Lung microvascular endothelial cell (primary cell): Measurements from ENCODE around the gene MAEA. TPM values are rescaled to one million over a fixed set of nuclear protein-coding genes. Genes with fewer than 3 reads are reported as not detected.
"Not testable (repeated sequence)": the region's sequence is repeated elsewhere in the genome, so short reads cannot be mapped to it uniquely, and the experiment has no call there.

Experiments
- DNase-seq, 2 donors: peaks; one replicate each; pipeline versions ENCODE4 v3.0.0 to v3.0.0-alpha.2; 2010; ENCODE audit warnings: low read depth in 2 of 2
- total RNA-seq: library from RNA; depleted of rRNA; stranded (reverse); fragments of >200 nt; gene quantifications from 2 replicates; pipeline ENCODE4 v1.2.1, GENCODE V29; 2014

Gene MAEA
- total RNA-seq, 1 donor from 2014 or later, result 49.2 TPM

DNA sequence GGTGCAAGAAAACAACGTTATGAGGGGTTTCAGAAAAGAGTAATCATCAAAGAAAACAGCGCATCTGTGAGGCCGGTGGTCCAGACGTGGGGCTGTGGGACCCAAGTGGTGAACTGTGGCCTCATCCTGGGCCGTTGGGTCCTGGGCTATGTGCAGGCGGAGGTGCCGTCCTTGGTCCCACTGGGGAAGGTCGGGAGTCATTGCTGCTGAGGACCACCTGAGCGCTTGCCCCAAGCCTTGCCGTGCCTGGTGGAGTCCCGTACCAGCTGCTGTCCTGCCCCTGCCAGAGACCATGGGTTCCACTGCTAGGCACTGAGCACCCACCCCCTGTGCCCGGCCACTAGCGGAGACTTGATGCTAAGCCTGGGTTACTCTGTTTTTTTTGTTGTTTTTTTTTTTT is 31.8 kb downstream of the MAEA start:
- DNase-seq, result no peak

DNA sequence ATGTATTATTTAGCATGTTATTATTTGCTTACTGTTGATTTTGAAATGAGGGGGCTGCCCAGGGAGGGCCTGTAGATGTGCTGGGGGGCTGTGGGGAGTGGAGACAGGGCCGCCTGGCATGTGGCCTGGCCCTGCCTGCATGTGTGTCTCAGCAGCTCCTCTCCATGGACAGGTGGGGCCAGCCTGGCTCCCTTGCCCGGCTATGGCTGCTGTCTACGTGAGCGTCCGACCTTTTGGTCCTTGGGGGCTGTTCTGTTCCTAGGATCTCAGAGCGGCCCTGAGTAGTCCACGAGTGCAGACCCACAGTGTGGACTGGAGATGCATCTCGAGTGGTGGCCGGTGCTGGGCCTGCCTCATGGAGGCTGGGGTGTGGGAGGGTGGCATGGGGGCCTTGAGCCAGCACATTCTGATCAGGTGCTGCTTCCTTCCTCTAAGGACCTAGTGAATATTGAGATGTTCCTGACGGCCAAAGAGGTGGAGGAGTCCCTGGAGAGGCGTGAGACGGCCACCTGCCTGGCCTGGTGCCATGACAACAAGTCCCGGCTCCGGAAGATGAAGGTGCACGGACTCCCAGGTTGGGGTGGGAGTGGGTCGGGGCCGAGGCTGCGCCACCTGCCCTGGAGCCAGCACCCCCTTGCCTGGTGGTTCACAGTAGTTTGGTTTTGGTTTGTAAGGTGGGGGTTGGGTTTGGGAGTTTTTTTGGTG is 32.4 kb downstream of the MAEA start:
- no peak for DNase-seq

DNA sequence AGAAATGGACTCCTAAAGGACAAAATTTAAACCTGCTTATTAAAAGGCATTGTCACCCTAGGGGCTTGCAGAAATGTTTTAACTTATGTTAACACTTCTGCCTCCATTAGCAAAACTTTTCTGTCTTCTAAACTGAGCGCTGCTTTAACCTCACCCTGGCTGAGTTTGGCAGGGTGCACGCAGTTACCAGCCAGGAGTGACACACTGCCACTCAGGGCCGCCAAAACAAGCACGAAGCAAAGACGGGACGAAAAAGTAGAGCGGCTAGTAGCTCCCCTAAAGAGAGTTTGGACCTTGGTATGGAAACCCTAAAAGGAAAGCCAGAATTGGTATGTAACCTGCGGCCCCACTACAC is 33.6 kb downstream of the MAEA start:
- no peak for DNase-seq

DNA sequence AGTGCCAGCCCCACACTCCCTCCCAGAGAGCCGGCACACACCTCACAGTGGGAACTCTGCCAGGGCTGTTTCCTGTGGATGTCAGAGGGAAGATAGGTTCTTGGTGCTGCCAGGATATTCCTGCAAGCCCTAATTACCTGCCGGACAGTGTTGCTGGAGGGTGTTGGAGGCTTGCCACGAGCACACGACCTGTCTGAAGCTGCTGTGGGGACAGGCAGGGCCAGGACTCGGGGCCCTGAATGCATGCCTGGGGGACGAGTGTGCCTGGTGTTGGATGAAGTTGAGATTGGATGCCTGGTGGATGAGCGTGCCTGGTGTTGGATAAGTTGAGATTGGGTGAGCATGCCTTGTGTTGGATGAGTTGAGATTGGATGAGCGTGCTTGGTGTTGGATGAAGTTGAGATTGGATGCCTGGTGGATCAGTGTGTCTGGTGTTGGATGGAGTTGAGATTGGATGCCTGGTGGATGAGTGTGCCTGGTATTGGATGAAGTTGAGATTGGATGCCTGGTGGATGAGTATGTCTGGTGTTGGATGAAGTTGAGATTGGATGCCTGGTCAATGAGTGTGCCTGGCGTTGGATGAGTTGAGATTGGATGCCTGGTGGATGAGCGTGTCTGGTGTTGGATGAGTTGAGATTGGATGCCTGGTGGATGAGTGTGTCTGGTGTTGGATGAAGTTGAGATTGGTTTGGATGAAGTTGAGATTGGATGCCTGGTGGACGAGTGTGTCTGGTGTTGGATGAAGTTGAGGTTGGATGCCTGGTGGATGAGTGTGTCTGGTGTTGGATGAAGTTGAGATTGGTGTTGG is 34.1 kb downstream of the MAEA start:
- DNase-seq, result peak; percentile 42 to 72

DNA sequence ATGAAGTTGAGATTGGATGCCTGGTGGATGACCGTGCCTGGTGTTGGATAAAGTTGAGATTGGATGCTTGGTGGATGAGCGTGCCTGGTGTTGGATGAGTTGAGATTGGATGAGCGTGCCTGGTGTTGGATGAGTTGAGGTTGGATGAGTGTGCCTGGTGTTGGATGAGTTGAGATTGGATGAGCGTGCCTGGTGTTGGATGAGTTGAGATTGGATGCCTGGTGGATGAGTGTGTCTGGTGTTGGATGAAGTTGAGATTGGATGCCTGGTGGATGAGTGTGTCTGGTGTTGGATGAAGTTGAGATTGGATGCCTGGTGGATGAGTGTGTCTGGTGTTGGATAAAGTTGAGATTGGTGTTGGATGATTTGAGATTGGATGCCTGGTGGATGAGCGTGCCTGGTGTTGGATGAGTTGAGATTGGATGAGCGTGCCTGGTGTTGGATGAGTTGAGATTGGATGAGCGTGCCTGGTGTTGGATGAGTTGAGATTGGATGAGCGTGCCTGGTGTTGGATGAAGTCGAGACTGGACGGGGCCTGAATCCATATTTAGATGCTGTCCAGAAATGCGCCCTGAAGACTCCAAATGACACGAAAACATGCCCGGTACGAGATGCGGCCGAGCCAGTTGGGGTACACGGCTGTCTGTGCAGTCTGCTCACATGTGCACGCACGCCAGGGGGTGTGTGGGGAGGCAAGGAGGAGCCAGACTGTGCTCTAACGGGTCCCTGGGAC is 34.9 kb downstream of the MAEA start:
- DNase-seq, result not testable (repeated sequence)

DNA sequence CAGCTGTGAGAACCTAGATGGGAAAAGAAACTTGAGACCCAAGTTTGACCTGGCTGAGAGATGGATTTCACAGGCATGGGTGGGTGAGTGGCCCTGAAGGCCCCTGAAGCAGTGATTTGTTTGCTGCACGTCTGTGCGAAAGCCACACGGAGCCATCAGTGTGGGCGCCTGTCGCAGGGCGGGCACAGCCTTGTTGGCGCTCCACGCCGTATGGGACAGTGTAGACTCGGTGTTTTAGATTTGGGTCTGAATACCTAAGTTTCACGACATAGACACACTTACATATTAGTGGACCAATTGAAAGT is 35.4 kb downstream of the MAEA start:
- no peak for DNase-seq

DNA sequence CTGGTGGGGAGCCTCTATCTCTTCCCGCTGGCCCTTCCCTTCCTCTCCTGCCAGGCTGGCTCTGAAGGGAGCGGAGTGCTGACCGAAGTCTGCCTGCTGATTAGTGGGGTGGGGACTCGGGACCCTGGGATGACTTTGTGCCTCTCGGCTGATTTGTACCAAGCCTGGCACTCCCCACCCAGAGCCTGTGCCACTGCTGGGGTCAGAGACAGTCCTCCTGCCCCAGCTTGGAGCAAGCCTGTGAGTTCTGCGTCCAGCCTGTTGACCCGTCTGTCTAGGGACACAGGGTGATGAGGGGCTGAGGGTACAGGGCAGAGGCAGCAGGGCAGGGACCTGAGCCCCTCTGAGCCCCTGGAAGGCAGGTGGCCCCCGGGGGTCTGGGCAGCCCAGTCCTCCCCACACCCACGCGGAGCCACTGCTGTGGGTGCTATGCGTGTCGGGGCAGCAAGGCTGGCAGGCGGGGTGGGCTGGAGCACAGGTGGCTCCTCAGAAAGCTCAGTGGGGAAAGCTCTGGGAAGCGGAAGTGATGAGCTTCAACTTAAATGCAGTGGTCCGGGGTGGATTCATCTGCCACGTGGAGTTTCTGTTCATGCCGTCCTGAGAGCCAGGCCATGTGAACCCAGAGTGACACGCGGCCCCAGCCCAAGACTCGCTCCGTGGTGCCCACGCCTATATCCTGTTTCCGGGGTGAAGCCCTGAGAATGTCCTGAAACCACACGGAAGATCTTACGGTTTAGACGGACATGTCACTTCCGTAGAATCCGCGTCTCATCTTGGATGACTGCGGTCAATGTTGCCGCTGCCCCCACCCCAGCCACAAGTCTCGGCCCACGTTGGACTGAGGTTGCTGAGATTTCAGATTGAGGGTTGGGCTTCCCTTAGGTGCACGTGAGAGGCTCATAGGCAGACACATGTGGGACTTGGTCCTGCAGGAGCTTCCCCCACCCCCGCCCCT is 36.3 kb downstream of the MAEA start:
- no peak for DNase-seq

DNA sequence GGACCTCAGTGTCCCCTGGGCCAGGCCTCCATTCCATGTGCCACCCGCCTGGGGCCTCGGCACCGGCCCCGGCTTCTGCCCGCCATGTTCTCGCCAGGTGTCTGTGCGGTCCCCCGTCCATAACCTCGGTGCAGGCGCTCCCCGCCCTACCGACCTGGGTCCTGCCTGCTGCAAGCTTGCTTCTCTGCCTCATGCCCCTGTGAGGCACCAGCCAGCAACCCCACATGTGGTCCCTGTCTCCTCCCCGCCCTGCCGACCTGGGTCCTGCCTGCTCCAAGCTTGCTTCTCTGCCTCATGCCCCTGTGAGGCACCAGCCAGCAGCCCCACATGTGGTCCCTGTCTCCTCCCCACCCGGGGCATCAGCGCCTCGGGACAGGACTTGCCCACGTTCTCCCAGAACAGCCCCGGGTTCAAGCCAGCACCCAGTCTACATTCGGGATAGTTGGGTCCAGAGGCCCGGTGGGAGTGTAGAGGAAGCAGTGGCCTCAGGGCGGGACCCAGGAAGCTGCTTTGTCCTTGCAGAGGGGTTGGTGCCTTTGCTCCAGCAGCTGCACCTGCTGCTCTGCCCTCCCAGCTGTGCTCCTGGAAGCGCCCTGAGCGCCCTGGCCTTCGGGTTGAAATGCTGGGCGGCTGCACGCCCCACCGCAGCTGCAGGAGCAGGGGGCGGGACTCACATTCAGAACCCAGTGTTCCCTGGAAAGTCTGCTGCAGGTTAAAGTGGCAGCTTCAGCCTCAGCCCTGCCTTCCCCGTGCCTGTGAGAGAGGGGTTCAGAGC is 37.2 kb downstream of the MAEA start:
- no peak for DNase-seq

DNA sequence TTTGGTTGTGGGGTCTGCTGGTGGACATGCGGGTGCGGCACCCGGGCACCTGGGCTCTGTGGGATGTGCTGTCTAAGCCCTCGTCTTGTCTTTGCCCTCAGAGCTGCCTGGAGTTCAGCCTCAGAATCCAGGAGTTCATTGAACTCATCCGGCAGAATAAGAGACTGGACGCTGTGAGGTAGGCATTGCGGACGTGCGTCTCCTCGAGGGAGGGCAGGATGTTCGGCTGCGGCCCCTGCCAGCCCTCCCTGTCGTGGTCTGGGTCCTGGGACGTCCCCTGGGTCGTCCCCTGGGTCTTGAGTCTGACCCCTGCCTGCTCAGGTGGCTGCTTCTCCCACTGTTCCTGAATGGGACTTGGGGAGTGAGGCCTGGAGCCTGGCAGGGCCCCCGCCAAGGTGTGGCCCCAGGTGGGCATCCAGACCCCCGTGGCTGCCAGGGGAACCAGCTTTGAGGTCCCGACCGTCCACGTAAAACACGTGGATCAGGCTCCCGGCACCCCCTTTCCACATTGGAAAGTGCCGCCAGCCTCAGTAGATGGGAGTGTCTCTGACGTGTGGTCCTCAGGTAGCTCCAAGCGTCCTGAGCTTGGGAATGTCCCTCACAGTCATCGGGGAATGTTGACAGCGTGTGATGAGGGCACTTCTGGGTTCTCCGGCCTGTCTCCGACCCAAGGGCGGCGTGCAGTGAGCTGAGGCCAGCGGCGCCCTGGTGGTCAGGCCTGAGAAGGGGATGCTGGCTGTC is 38.0 kb downstream of the MAEA start:
- DNase-seq, result no peak

DNA sequence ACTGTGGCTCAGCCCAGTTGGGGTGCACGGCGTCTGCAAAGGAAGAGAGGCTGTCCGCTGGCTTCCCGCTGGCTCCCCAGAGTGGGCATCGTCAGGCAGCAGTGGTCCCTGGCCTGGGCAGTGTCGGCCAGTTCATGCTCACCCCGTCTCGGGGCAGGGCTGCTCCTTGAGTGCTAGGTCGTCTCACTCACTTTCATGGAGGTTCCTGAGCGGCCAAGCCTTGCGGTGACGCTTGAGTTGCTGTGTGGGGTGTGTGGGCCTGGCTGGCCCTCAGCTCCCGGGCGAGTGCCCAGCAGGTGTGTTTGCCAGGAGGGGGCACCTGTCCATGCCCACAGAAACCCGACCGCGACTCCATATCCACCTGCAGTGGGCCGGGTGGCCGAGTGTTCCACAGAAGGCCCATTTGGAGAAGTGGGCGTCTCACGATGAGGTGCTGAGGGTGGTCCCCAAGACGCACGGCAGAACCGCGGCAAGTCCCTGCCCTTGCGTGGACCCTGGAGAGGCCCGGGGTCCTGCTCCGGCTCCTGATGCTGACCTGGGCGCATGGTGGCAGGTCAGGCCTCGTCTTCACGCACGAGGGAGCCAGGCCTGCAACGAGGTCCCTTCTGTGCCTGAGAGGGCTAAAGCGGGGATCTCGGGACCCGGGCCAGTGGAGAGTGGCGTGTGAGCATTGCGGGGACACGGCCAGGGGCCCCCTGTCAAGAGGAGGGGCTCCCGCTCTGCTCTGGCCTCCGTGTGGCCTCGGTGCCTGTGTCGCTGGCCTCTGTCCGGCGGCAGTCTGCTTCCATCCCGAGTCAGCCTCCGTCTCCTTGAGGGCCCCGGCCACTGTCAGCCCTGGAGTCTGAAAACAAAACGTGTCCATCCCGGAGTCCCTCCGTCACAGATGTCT is 38.8 kb downstream of the MAEA start:
- DNase-seq, result no peak

DNA sequence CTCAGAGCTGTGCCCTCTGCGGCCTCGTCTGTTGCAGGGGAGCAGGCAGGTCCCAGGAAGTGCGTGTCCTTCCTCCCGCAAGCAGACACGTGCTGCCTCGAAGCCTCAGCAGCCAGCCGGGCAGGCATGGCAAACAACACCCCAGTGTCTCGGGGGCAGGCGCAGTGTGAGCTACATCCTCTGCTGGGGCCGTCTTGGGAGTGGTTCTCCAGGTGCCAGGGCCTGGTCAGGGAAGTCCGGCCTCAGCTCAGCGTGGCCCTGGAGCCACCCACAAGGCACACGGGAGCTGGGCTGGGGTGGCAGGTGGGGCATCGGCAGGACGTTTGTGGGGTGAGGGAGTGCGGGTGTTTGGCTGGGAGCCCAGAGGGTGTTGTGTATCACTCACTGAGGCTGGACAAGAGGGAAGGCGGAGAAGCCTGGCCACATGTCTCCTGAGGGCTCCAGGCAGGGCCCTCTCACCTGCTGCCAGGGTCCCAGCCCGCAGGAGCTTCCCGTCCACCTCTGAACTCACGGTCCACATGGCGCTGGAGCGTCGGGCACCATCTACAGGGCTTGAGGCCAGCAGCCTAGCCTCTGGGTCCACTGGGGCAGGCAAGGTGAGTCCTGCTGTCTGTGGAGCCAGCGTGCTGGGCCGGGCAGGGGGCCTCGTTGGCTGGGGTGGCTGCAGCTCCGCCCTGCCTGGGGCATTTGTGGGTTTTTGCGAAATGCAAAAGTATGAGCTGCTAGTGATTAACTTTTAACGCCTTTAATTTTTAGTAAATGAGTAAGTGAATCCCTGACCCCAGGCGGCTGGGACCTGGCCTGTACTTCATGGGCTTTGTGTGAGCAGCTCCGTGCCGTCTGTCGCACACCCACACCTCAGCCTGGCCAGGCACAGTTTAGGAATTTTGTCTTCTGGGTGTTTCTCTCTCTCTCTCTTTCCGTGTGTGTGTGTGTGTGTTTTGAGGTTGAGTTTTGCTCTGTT is 40.0 kb downstream of the MAEA start:
- no peak for DNase-seq

DNA sequence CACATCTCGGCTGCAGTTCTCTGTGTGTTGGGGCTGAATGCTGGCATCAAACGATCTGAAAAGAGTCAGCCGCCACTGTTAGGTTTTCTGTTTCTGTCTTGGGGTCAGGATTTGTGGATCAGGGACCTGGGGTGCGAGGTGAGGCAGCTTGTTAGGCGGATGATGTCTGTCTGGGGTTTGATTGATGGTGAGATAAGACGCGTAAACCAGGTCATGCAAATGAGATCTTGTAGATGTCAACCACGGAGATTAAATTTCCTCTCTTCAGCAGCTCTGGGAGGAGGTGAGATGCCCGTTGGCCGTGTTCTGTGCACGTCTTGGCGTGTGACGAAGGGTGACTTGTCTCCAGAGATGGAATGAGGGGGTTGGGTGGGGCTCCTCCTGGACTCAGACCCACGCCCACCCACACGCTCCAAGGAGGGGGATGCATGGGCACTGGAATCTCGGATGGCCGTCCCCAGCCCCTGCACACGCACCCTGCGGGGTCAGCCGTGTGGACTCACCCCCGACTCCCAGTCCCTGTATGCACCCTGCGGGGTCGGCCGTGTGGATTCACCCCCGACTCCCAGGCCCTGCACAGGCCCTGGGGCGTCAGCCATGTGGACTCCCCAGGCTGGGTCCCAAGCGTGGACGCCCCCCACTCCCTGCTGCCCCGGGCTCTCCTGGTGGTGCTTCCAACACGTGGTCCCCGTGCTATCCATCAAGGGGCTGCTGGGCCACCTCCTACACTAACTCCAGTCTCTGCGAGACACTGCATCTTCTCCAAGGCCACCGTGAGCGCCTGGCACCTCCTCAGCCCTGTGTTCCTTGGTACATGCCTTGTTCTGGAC is 41.3 kb downstream of the MAEA start:
- DNase-seq, result no peak

DNA sequence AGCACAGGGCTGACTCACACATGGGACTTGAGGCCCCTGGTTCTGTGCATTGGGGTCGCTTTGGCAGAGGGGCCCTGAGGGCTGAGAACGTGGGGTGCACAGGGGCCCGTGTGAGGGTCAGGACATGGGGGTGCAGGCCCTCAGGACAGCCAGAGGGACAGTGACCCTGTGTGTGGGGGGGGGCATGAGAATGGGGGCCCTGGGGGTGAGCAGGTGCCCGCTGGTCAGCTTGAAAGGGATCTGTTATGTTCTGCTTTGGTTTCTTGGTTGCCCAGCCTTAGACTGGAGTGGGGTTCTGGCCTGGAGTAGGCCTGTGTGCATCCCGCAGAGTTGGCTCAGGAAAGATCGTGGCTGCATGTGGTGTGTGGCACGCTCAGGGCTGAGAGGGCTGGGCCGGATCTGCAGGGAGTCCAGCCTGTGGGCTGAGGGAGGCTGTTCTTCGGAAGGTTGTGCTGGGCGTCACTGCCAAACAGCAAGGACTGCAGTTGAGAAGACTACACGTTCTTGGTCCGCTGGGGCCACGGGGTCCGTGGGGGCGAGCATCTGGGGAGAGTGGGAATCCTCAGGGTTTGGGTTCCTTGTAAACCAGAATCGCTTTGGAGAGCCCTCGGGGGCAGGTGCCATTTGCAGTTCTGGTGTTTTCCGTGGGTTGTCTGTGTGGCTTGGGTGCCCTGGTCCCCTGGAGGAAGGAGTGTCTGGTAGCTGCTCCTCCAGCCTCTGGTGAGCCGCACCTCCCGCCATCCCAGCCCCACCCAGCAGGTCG is 42.1 kb downstream of the MAEA start:
- DNase-seq, result no peak

DNA sequence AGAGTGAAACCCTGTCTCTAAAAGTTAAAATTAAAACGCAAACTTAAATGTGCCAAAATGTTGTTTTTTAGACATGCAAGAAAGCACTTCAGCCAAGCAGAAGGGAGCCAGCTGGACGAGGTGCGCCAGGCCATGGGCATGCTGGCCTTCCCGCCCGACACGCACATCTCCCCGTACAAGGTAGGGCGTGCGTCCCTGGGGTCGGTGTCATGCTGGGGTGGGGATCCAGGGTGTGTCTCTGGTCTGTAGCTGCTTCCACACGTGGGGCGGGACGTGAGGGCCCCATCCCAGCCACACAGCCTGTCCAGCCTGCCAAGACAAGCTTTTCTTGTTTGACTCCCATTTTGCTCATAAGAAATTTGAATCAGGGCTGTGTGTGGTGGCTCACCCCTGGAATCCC is 43.0 kb downstream of the MAEA start:
- DNase-seq, result no peak

DNA sequence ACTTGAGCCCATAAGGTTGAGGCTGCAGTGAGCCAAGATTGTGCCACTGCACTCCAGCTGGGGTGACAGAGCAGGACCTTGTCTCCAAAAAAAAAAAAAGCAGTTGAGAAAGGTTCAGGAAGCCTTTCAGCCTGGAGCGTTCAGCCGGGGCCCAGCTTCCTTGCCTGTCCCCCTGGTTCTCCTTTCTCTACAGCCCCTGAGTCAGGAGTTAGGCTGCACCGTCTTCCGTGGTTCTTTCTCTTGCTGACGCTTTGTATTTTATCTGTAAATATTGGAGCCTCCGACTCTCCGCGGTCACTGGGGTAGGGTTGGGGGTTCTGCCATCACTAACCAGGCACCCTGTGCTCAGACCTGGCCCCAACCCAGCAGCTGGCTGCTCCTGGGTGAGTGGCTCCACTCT is 43.6 kb downstream of the MAEA start:
- no peak for DNase-seq
